ENCODE results near the gene SPRED3.
A peak's percentile ranks its signal among the peaks of the same experiment; 100 is the strongest.

The SPRED3 gene

GRCh38 chr19:38437917-38438316 lies 49.4 kb downstream of the SPRED3 start:
- DNase-seq: no peak
- intact Hi-C loops (cut with DNase I): no loop called here

- intact Hi-C loops (cut with DNase I): no loop called here
- no peak for DNase-seq
These were observed 52.1 kb downstream of the SPRED3 start for GRCh38 chr19:38440592-38440991.

GRCh38 chr19:38441657-38442348 lies 53.3 kb downstream of the SPRED3 start:
- DNase-seq: no peak
- intact Hi-C loops (cut with DNase I): no loop called here

- intact Hi-C loops (cut with DNase I): no loop called here
- DNase-seq: no peak
These were observed 54.2 kb downstream of the SPRED3 start for GRCh38 chr19:38442736-38443135.

- DNase-seq: peak in 1 of 10 donors; percentile 50
- intact Hi-C loops (cut with DNase I): no loop called here
These were observed 55.0 kb downstream of the SPRED3 start for GRCh38 chr19:38443458-38443999.

- intact Hi-C loops (cut with DNase I): no loop called here
- DNase-seq: peak in 1 of 10 donors; percentile 70
These were observed 55.5 kb downstream of the SPRED3 start for GRCh38 chr19:38444026-38444425.

GRCh38 chr19:38445362-38445761 lies 56.9 kb downstream of the SPRED3 start:
- DNase-seq: peak in 1 of 10 donors; percentile 46
- intact Hi-C loops (cut with DNase I): no loop called here

GRCh38 chr19:38448225-38448624 lies 59.7 kb downstream of the SPRED3 start:
- intact Hi-C loops (cut with DNase I): no loop called here
- DNase-seq: peak in 1 of 10 donors; percentile 78

Measured in posterior cingulate gyrus (tissue), 11 donors.